Karpas-422 (cell line): ENCODE data around the gene EFCAB7. TPM values are rescaled to one million over a fixed set of nuclear protein-coding genes. Genes with fewer than 3 reads are reported as not detected.

Experiments used
- small RNA-seq: library from RNA; depleted of rRNA; stranded (forward); fragments of <200 nt; gene quantifications from one replicate; pipeline ENCODE3, GENCODE V24; 2014
- total RNA-seq: library from RNA; depleted of rRNA; stranded (reverse); fragments of >200 nt; shearing (Covaris generic); gene quantifications from 2 replicates; pipeline ENCODE4 v1.2.3, GENCODE V29; 2014; ENCODE audit warnings: low replicate concordance; rRNA removed

EFCAB7 gene
- total RNA-seq, 1 experiment from 2014 or later: 20.0 TPM

Small RNAs within 50 kb of the gene (small RNA-seq; reads per million reads assigned to genes)
- not detected for gene RF02105
- not detected for gene RF02106
- gene RF02107: not detected
- not detected for gene RF02108
- not detected for gene RF02109
- gene RF02110: not detected
- gene RN7SL488P: not detected
- not detected for gene RNU7-123P

Other genes starting within 250 kb of the EFCAB7 start
- gene FOXD3, start 201.0 kb upstream of the EFCAB7 start, total RNA-seq: not detected in 2 replicates
- 37.7 and 101 TPM in 2 replicates for gene ALG6, start 155.9 kb upstream of the EFCAB7 start, total RNA-seq
- 30.7 and 104 TPM in 2 replicates for gene ITGB3BP, start 300 bp upstream of the EFCAB7 start, total RNA-seq
- gene PGM1, start 69.9 kb downstream of the EFCAB7 start, total RNA-seq: 67.1 and 89.0 TPM in 2 replicates